ENCODE measurements around the gene POLD1.

GRCh38 chr19:50362030-50362412 lies 22.1 kb upstream of the POLD1 start:
- no peak for TF ChIP-seq CTCF (IDR thresholded peaks at IDR 0.05; ENCODE audit: low read length)
- TF ChIP-seq EZH2 (IDR thresholded peaks at IDR 0.05; ENCODE audit: borderline replicate concordance, low read length), result no peak
